HG03439 (cell line): ENCODE measurements around the gene RAB10.
"Not testable (repeated sequence)": the region's sequence is repeated elsewhere in the genome, so short reads cannot be mapped to it uniquely, and the experiment has no call there.

Experiments used
- ATAC-seq: cut with Tn5 transposase; IDR thresholded peaks from one replicate; pipeline ENCODE4 v1.9.1; 2021; ENCODE audit warnings: mild to moderate bottlenecking, moderate library complexity; ENCODE audit not compliant: unreplicated experiment

Gene RAB10

DNA sequence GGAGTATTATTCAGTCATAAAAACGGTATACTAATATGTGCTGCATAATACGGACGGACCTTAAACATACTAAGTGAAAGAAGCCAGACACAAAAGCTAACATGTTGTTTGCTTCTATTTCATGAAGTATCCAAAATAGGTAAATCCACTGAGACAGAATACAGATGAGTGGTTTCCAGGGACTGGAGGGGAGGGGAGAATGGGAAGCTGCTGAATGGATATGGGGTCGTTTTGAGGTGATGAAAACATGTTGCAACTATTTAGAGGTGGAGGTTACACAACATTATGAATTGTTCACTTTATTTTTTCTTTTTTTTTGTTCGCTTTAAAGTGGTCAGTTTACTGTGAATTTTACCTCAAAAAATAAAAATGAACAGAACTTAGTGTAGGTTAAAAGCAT is 52.9 kb downstream of the RAB10 start:
- ATAC-seq = no peak

DNA sequence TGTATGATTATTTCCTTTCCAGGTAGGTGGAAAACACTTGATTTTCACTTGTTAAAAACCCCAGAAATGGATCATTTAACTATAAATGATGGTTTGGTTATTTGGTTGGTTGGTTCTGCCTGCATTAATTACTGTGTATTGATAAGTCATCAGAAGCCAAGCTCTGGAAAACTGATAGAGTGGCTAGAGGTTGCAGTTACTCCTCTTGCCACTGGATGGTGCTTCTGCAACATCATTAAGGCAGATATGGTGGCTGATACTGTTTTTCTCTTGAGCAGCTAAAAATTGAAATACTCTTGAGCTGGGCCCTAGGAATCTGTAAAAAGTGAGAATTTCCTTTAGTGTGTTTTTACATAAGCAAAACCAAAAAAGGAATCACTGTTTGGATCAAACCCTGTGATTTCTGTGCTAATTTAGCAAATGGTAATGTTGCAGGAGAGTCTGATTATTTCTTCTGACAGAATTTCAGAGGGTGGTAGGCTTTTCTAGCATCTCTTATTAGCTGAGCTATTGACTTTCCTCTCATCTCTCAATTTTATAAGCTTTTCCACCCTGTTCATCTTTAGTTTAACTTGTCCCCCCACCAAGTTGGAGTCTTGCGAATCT is 54.3 kb downstream of the RAB10 start:
- ATAC-seq = no peak

DNA sequence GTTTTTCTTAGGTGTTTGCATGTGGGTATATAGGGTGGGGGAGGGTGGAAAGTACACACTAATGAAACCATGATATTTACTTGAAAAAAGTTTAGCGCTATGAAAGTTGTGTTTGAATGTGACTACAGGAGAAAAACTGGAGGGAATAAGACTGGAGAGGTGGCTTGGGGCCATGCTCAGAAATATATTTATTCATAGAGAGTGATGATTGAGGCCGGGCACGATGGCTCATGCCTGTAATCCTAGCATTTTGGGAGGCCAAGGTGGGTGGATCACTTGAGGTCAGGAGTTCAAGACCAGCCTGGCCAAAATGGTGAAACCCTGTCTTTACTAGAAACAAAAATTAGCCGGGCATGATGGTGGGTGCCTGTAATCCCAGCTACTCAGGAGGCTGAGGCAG is 55.0 kb downstream of the RAB10 start:
- not testable (repeated sequence) for ATAC-seq

DNA sequence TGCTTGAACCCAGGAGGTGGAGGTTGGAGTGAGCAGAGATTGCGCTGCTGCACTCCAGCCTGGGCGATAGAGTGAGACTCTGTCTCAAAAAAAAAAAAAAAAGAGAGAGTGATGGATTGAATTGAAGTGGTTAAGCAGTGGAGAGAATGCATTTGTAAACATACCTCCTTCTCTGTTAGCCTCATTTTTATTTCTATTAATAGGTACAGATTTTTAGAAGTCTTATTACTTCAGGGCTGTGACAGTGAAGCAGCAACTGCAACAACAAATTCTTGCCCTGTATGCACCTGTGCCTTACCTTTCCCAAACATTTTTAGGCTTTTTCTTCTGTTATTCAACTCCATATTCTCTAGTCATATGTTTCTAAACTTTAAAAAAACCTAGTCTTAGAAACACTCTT is 55.5 kb downstream of the RAB10 start:
- no peak for ATAC-seq

DNA sequence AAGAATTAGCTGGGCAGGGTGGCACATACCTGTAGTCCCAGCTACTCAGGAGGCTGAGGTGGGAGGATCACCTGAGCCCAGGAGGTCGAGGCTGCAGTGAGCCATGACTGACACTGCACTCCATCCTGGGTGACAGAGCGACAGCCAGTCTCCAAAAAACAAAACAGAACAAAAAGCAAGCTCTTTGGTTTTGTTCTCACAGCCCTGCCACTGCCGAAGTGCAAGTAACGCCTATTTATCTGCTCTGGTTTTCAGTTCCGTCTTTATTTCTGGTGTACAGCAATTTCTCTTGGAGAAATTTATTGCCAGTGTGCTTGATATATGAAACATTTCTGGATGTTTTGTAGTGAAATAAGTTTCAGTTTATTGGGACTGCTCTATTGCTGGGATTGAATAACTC is 61.9 kb downstream of the RAB10 start:
- no peak for ATAC-seq

DNA sequence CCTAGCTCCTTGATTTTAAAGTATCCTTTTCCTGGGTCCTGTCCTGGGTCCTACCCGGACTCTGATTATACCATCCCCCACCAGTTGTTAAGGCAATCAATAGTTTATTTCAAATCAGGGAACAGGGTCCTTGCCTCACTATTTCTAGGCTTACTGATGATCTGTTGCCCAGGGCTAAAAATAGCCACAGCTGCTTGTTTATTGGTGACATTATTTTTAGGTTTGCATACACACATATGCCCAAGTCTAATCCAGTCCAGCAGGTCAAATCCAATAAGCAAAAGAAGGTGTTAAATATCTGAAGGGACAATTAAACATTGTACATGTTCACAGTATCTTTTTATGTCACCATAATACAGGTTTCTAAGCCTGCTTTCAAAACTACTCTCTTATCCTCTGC is 66.0 kb downstream of the RAB10 start:
- no peak for ATAC-seq

DNA sequence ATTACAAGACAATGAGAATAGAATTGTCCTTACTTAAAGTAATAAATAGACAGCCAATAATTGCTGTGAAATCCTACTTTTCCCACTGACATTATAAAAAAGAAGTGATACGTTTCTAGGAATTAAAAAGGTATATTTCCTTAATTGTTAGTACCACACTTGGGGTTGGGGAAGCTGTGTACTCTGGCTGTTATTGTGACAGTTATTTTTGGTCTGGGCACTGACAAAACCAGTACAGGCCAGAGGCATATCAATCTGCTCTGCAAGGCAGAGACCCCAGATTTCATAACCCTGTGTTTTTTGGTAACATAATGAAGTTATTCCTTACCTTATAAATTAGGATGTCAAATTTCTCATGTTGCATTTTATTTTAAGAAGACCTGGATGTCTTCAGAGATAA is 66.5 kb downstream of the RAB10 start:
- no peak for ATAC-seq

DNA sequence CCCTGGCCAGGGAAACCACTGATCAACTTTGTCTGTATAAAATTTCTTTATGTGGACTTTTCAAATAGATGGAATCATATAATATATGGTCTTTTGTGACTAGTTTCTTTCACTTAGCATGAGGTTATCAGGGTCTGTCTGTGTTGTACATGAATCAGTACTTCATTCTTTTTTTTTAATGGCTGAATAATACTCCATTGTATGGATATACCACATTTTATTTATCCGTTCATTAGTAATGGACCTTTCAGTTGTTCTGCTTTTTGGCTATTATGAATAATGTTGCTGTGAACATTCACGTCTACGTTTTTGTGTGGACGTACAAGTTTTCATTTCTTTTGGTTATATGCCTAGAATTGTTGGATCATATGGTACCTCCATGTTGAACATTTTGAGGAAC is 69.9 kb downstream of the RAB10 start:
- no peak for ATAC-seq

DNA sequence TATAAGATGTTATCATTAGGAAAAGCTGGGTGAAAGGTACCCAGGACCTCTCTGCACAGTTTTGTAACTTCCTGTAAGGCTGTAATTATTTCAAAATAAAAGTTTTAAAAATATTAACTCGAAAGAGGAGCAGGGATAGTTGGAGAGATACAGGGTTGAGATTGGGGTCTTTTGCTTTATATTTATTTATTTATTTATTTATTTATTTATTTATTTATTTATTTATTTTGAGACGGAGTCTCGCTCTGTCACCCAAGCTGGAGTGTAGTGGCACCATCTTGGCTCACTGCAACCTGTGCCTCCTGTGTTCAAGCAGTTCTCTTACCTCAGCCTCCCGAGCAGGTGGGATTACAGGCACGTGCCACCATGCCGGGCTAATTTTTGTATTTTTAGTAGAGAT is 74.8 kb downstream of the RAB10 start:
- ATAC-seq = not testable (repeated sequence)

DNA sequence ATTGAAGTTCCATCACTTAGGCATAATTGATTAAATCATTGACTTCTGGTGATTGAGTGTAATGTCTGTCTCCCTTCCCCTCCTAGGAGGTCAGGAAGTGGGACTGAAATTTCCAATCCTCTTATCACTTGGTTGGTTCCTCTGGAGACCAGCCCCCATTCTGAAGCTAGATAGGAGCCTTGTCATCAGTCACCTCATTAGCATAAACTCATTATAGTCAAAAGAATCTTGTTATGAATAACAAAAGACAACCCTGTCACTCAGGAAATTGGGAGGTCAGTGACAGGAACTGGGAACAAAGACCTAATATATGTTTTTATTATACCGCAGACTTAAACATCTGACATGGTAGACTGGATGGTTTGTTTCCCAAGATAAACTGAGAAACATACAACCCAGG is 78.3 kb downstream of the RAB10 start:
- ATAC-seq = no peak

DNA sequence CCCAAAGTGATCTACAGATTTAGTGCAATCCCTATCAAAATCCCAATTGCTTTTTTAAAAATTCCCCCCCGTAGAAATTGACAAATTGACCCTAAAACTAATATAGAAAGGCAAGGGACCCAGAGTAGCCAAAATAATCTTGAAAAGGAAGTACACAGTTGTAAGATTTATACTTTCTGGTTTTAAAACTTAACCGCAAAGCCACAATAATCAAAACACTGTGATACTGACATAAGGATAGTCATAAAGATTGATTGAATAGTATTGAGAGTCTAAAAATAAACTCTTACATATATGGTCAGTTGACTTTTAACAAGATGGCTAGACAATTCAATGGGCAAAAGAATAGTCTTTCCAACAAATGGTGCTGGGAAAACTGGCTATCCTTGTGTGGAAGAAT is 80.3 kb downstream of the RAB10 start:
- ATAC-seq = no peak

DNA sequence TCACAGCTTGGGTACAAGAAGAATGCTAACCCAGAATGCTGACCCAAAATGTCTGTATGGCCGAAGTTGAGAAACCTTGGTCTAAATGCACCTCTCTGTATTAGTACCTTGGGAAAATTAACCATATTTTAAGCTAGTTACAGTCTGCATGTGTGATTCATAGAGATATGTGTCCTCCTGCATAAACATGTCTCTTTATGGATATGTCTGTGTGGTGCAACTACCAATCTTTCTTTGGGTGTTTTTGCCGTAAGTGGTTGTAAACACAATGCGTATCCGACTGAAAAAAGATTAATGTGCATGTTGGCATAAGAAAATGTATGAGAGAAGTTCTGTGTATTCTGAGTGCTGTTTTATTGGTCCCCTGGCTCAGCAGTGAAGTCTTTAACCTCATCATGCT is 84.8 kb downstream of the RAB10 start:
- no peak for ATAC-seq

DNA sequence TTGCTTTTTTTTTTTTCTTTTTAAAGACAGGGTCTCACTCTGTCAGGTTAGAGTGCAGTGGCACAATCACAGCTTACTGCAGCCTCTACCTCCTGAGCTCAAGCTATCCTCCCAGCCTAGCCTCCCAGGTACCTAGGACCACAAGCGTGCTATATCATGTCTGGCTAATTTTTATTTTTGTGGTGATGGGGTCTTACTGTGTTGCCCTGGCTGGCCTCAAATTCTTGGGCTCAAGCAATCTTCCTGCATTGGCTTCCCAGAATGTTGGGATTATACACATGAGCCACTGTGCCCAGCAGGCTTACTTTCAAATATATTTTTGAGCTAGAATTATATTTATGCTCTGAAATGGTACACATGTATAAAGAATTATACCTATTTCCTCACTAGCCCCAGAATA is 85.6 kb downstream of the RAB10 start:
- ATAC-seq = no peak

DNA sequence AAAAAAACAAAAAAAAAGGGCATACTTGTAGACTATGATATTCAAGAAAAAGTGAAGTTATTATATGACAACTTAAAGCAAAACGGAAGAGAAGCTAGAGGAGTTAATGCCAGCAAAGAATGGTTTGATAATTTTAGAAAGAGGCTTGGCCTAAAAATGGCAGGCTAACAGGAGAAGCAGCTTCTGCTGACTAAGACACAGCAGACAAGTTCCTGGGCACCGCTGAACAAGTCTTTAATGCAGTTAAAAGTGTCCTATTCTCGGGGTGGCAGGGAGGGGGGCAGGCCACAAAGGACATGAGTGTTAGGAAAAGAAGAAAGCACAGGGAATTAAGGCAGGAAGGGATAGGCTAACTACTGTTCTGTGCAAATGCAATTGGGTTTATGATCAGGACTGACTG is 88.7 kb downstream of the RAB10 start:
- no peak for ATAC-seq

DNA sequence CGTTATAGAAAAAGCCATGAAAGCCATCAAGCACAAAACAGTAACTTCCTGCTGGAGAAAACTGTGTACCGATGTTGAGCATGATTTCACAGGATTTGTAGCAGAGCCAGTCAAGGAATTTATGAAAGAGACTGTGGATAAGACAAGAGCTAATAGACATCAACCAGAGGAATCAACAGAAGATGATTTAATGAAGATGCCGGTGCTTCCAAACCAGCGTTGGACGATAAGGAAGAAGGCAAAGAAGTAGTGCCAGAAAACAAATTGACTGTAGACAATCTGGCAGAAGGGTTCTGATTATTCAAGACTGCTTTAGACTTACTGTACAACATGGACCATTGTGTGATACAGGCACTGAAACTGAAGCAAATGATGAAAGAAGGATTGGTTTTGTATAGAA is 89.5 kb downstream of the RAB10 start:
- no peak for ATAC-seq

DNA sequence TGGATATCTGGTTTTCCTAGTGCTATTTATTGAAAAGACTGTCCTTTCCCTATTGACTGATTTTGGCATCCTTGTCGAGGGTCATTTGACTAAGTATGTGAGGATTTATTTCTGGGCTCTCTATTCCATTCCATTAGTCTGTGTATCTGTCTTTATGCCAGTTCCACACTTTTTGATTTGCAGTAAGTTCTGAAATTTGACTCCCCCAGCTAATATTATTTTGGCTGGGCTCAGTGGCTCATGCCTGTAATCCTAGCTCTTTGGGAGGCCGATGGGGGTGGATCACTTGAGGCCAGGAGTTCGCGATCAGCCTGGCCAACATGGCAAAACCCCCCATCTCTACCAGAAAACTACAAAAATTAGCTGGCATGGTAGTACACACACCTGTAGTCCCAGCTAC is 92.2 kb downstream of the RAB10 start:
- no peak for ATAC-seq

DNA sequence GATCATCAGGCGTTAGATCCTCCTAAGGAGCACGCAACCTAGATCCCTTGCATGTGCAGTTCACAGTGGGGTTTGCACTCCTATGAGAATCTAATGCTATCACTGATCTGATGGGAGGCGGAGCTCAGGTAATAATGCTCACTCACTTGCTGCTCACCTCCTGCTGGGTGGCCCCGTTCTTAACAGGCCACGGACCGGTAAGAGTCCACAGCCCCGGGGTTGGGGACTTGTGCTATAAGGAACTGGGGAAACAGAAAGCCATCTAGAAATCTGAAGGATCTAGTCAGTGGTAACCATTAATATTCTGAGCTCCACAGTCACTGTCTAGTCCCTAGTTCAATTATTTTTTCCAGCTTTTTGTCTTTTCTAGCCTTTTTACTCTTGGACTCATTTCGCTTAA is 94.3 kb downstream of the RAB10 start:
- no peak for ATAC-seq

DNA sequence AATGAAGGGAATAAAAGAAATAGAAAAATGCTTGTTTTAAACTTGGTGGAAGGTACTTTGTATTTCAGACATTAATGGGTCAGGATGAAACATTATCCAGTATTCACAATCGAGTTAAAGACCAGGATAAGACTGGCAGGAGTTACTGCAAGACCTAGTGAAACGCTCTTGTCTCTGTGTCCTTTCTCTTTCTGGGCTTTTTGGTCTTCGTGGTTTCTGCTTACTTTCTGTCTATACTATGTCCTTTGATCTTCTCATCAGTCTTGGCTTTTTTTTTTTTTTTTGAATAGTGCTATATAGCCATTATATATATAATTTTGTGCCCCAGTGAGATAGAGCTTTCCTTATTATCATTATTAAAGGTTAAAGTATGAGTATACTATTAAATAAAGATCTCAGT is 96.9 kb downstream of the RAB10 start:
- no peak for ATAC-seq

DNA sequence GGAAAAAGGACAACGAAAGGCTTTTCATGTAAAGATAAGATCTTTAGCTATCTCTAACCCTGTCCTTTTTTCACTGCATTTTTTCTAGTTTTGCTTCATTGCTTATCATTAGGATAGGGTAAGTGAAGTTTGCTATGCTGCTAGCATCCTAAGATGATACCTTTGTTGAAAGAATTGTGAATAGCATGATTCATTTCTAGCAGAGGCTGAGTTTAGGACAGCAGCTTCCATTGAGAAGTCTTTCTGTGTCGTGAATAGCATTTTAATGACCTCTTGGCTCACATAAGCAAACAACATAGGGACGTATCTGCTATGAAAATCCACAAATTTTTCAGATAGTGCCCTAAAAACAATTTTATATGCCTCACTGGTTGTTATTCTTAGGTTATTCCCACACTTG is 102.6 kb downstream of the RAB10 start:
- no peak for ATAC-seq

DNA sequence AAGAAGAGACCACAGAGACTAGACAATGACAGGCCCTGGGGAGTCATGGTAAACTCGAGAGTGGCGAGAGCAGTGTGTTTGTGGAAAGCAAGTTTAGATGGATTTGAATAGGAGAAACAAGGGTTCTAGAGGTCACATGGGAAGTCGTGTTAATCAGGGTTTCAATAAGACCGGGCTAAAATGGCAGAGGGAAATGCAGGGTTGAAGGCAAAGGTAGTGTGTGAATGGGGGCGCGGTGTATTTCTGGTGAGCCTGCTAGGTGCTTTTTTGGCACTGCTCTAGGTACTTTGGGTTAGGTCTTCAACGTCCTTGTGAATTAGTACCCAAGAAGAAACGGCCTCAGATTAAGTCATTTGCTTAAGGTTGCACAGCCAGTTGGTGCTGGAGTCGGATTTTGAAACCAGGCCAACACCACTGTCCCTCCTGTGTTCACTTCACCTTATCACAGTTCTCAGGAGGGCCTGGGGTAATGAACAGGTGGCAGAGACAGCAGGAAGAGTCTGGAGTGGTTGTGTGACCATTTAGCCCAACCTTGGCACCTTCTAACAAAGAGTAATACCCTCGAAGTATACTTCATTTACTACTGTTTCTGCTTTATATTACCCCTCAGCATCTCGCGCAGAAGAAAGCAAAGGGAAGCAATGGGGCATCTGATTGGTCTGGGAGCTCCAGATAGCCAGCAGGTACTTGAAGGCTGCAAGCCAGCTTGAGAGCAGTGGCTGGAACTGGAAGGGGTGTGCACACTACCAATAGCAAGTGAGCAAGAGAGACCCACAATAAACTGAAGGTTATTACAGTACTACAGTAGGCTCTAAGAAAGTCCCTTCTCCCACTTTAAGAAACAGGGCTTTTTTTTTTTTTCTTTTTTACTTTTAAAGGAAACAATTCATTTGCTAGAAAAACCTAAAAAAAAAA is 105.6 kb downstream of the RAB10 start:
- ATAC-seq = no peak

DNA sequence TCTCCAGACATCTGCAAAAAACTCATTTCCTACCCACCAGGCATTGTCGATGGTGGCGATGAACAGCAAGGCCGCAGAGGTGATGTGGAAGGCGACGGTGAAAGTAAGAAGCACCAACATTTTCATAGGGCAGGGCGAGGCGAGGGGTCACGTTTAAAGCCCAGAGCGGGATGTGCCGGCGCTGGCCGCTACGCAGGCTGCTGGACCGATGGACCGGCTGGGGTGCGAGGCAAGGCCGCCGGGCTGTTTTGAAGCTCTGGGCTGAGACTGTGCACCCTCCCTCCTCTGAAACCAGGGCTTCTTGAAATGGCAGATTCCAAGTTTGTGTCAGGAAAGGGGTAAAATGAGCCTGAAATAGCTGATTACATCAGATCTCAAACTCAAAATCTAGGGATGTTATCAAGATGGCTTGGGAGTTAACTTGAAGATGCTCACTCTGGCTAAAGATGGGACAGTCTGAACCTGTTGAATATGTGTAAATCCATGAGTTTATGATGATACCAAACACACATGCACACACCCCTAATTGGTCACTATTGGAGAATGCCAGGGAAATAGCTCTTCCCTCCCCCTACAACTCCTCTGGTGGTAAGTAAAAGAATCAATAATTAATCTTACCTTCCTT is 107.4 kb downstream of the RAB10 start:
- no peak for ATAC-seq

DNA sequence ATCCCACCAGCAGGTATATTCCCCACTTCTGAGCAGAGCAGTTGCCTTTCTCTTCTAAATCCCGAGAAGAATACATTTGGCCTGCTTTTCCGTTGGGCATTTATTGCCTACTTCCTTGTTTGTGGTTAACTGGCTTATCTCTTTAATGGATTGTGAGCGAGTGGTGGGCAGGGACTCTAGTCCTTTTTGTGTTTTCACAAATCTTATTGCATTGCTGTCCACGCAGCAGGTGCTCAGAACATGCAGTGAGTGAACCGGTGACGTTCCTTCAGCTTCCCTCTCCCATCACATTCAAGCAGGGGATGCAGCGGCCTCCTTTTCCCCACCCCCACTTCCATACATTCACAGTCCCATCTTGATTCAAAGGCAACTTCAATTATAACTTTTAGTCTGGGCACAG is 110.1 kb downstream of the RAB10 start:
- ATAC-seq = no peak
